Endothelial cell of umbilical vein (primary cell): ENCODE data around the gene TTLL11. TPM values are rescaled to one million over a fixed set of nuclear protein-coding genes. Genes with fewer than 3 reads are reported as not detected.
"Not testable (repeated sequence)": the region's sequence is repeated elsewhere in the genome, so short reads cannot be mapped to it uniquely, and the experiment has no call there.

Experiments used
- BruUV-seq: library from RNA; stranded (reverse); fragments of 400-500 nt; replicated peaks from 2 replicates; lab custom pipeline; 2021; lab: Mats Ljungman, UMichigan
- CTCF ChIA-PET: fragments of 300-600, 350-600 bp; sonication (Branson Sonifier 250); formaldehyde crosslinking; loops from one replicate; lab custom pipeline; 2021; ENCODE audit warnings: antibody characterized with exemption, inconsistent platforms; lab: Charles Lee
- POLR2A ChIA-PET: fragments of 300-600, 350-600 bp; sonication (Branson Sonifier 250); formaldehyde crosslinking; loops from one replicate; lab custom pipeline; 2021; ENCODE audit warnings: antibody characterized with exemption, inconsistent platforms; lab: Charles Lee
- DNase-seq: peaks from one replicate; pipeline ENCODE4 v3.0.0-alpha.2; 2011; ENCODE audit warnings: low read depth, low spot score
- FAIRE-seq: peaks from 2 replicates; lab custom pipeline; 2011; peaks lifted over from hg19 to GRCh38; lab: Jason Lieb, UNC
- H2AFZ ChIP-seq: 2 replicates; pipeline ENCODE4 v1.6.0; 2012; ENCODE audit warnings: low read depth, low read length, control low read depth, inconsistent platforms
- H3K27ac ChIP-seq: 2 replicates; pipeline ENCODE4 v1.5.1; 2011; ENCODE audit warnings: low read depth, mild to moderate bottlenecking, control low read depth, low read length, moderate library complexity; ENCODE audit not compliant: insufficient read depth
- H3K27me3 ChIP-seq, 2 experiments: 2 replicates each; pipeline versions ENCODE4 v1.6.0 to v1.6.1; 2011; ENCODE audit warnings: low read length in 2 of 2, mixed read lengths in 1 of 2; ENCODE audit not compliant: control insufficient read depth in 2 of 2, insufficient read depth in 2 of 2
- H3K36me3 ChIP-seq, 2 experiments: 2 replicates in 1 of 2; 3 replicates in 1 of 2; pipeline ENCODE4 v1.5.1; 2011; ENCODE audit warnings: low read length in 2 of 2, mild to moderate bottlenecking in 1 of 2, moderate library complexity in 1 of 2; ENCODE audit not compliant: control insufficient read depth in 2 of 2, insufficient read depth in 2 of 2; ENCODE audit errors: extremely low read depth in 1 of 2
- H3K4me1 ChIP-seq: 3 replicates; pipeline ENCODE4 v1.5.1; 2011; ENCODE audit warnings: mild to moderate bottlenecking, low read length; ENCODE audit not compliant: control insufficient read depth, insufficient read depth; ENCODE audit errors: extremely low read depth
- H3K4me2 ChIP-seq: 2 replicates; pipeline ENCODE4 v1.6.1; 2011; ENCODE audit warnings: low read length, control low read depth, mixed read lengths; ENCODE audit not compliant: insufficient read depth
- H3K4me3 ChIP-seq, 3 experiments: fragments of 200-600 bp in 1 of 3; sonication (generic), shearing (Covaris generic) in 1 of 3; replicated peaks in 1 of 3; 2 replicates each; pipeline ENCODE4 v1.5.1; 2011 to 2016; ENCODE audit warnings: control low read depth in 3 of 3, low read length in 3 of 3, mild to moderate bottlenecking in 2 of 3, inconsistent platforms in 1 of 3, low read depth in 1 of 3, moderate library complexity in 1 of 3; ENCODE audit not compliant: insufficient read depth in 1 of 3
- H3K79me2 ChIP-seq: 2 replicates; pipeline ENCODE4 v1.6.0; 2012; ENCODE audit warnings: low read length, inconsistent platforms; ENCODE audit not compliant: control insufficient read depth, insufficient read depth
- H3K9ac ChIP-seq: replicated peaks from 2 replicates; pipeline ENCODE3; 2011; ENCODE audit warnings: low read length, control low read depth; ENCODE audit not compliant: insufficient read depth; ENCODE audit errors: extremely low read depth
- H3K9me1 ChIP-seq: replicated peaks from 3 replicates; pipeline ENCODE4 v1.6.0; 2011; ENCODE audit warnings: mild to moderate bottlenecking, low read length; ENCODE audit not compliant: control insufficient read depth, insufficient read depth; ENCODE audit errors: extremely low read depth
- H3K9me3 ChIP-seq: replicated peaks from 2 replicates; pipeline ENCODE4 v1.5.1; 2012; ENCODE audit warnings: low read length, inconsistent platforms; ENCODE audit not compliant: control insufficient read depth, insufficient read depth
- H4K20me1 ChIP-seq: replicated peaks from 2 replicates; pipeline ENCODE3; 2011; ENCODE audit warnings: mild to moderate bottlenecking, low read length; ENCODE audit not compliant: control insufficient read depth, insufficient read depth; ENCODE audit errors: extremely low read depth
- CTCF ChIP-seq, 2 donors: IDR thresholded peaks; 1 replicate in 1 of 2; 2 replicates in 1 of 2; pipeline ENCODE4 v1.5.1; 2011; ENCODE audit warnings: low read length in 2 of 2, mild to moderate bottlenecking in 2 of 2, moderate library complexity in 2 of 2, control low read depth in 1 of 2, inconsistent platforms in 1 of 2, low read depth in 1 of 2; ENCODE audit not compliant: insufficient read depth in 1 of 2; ENCODE audit errors: extremely low read depth in 1 of 2
- EZH2 ChIP-seq: IDR thresholded peaks from 2 replicates; pipeline ENCODE4 v1.6.1; 2012; ENCODE audit warnings: borderline replicate concordance, low read depth, mild to moderate bottlenecking, moderate library complexity, low read length, inconsistent platforms; ENCODE audit not compliant: severe bottlenecking
- FOS ChIP-seq: IDR thresholded peaks from 2 replicates; pipeline ENCODE4 v1.6.1; 2011; ENCODE audit warnings: mild to moderate bottlenecking, low read length, moderate library complexity, borderline replicate concordance; ENCODE audit not compliant: insufficient read depth
- GATA2 ChIP-seq: IDR thresholded peaks from 2 replicates; pipeline ENCODE4 v1.7.0; 2011; ENCODE audit warnings: low read depth, mild to moderate bottlenecking, moderate library complexity, mixed read lengths, low read length; ENCODE audit not compliant: insufficient read length, insufficient read depth
- JUN ChIP-seq: IDR thresholded peaks from 2 replicates; pipeline ENCODE4 v1.6.1; 2011; ENCODE audit warnings: borderline replicate concordance, low read depth; ENCODE audit not compliant: insufficient read length, insufficient read depth
- MYC ChIP-seq: IDR thresholded peaks from one replicate; pipeline ENCODE4 v1.6.1; 2011; ENCODE audit warnings: mild to moderate bottlenecking, low read depth, low read length
- POLR2A ChIP-seq: IDR thresholded peaks from 2 replicates; pipeline ENCODE4 v1.6.1; 2012; ENCODE audit warnings: low read depth, mild to moderate bottlenecking, control low read depth, low read length
- POLR2AphosphoS5 ChIP-seq: IDR thresholded peaks from 2 replicates; pipeline ENCODE4 v1.6.1; 2012; ENCODE audit warnings: low read depth, mild to moderate bottlenecking, control low read depth, low read length, moderate library complexity; ENCODE audit not compliant: insufficient read depth
- dilution Hi-C: fragments of 300-500 bp; cut with MboI; formaldehyde crosslinking; loops from one replicate; pipeline ENCODE4 v1.15.0; 2019; ENCODE audit warnings: low sequenced_read_pairs; ENCODE audit not compliant: extremely low pct_ligation_motif_present
- intact Hi-C: fragments of 100-400 bp; cut with micrococcal nuclease; formaldehyde crosslinking; loops from one replicate; pipeline ENCODE4 v1.10.0; 2022
- polyA plus RNA-seq, 4 experiments: library from polyadenylated mRNA; depleted of rRNA in 3 of 4; stranded (reverse) in 3 of 4; unstranded in 1 of 4; fragments of >200 nt; gene quantifications; 2 replicates each; pipeline versions ENCODE4 v1.2.1 to v1.2.3, GENCODE V29; 2011 to 2012; ENCODE audit warnings: missing spikeins in 1 of 4
- total RNA-seq: library from RNA; stranded (reverse); gene quantifications from 2 replicates; pipeline ENCODE4 v1.2.3, GENCODE V29; 2021
- TF ChIP-seq, protein P1 (sequence below): IDR thresholded peaks from 2 replicates; pipeline ENCODE4 v1.6.1; 2011; ENCODE audit not compliant: insufficient read depth, insufficient read length

The TTLL11 gene
- total and polyA plus RNA-seq, 2 donors (not counting 3 experiments of a cell fraction or from before 2014, with no cell fraction given): 4.9 to 5.1 TPM

DNA sequence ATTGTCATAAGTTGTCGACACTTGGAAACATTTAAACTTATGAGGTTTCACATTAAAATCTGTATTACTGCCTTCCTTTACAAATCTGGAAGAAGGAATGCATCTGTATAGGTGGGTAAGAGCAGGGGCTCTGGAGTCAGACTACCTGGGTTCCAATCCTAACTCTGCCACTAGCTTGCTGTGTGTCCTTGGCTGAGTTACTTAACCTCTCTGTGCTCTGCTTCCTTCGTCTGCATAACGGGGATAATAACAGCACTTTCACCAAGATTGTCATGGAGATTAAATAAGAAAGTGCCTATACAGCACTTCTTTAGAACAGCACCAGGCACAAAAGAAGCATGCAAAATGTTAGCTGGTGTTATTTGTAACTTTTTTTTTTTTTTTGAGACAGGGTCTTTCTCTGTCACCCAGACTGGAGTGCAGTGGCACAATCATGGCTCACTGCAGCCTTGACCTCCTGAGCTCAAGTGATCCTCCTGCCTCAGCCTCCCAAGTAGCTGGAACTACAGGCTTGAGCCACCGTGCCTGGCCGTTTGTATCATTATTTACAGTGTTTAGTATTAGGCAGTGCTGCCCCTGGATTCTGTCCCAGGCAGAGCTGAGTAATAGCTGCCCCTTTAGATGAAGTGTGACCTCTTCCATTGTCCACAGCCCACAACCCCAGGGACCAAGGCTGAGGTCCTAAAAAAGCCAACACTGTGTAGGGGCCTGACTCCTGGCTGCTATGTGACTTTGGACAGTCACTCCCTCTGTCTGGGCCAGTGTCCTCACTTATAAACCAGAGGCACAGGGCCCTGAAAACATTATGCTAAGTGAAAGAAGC lies 25.4 kb upstream of the TTLL11 start:
- no peak for DNase-seq
- no peaks in the 10 kb centered on the region for H3K4me1 ChIP-seq
- no TSS peak for BruUV-seq
- dilution Hi-C loops (loop anchor here (25.0 kb wide), 1 partner anchor 244 kb away; the partner anchor contains the start of gene PTGS1), intact Hi-C loops (no loop called here)
- H3K27ac ChIP-seq: no peak overlapping the region
- no peaks in the 10 kb centered on the region for H3K36me3 ChIP-seq
- H3K79me2 ChIP-seq: no peaks in the 10 kb centered on the region
- no peak for TF ChIP-seq POLR2A
- TF ChIP-seq, protein P1, sequence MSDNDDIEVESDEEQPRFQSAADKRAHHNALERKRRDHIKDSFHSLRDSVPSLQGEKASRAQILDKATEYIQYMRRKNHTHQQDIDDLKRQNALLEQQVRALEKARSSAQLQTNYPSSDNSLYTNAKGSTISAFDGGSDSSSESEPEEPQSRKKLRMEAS: no peak
- TF ChIP-seq EZH2: no peak
- TF ChIP-seq FOS: no peak
- TF ChIP-seq JUN: no peak
- no peak for TF ChIP-seq GATA2
- TF ChIP-seq MYC: no peak
- no peak for TF ChIP-seq POLR2AphosphoS5
- no peak for TF ChIP-seq CTCF (IDR thresholded peaks at IDR 0.05; ENCODE audit: extremely low read depth in 1 of 2, insufficient read depth in 1 of 2, low read depth in 1 of 2, low read length in 2 of 2)
- no peaks in the 10 kb centered on the region for H3K9me3 ChIP-seq
- H3K9me1 ChIP-seq: no peaks in the 10 kb centered on the region
- no peak for FAIRE-seq
- ChIA-PET POLR2A (interaction anchor here (0.6 kb wide), 1 partner anchor 136 kb away, joined by 3 read pairs; no protein-coding TSS in a partner anchor), CTCF (interaction anchor here (9.4 to 14.3 kb wide), 2 partner anchors 21 to 231 kb away, joined by 331 to 576 read pairs; no protein-coding TSS in a partner anchor)
- H3K4me2 ChIP-seq: no peak overlapping the region
- no peak overlapping the region for H2AFZ ChIP-seq
- H3K9ac ChIP-seq: no peak overlapping the region
- H3K27me3 ChIP-seq: peaks cover 0 to 5% of the 10 kb centered on the region in 2 experiments
- no peak overlapping the region for H3K4me3 ChIP-seq
- H4K20me1 ChIP-seq: no peaks in the 10 kb centered on the region

GRCh38 chr9:122117241-122117640 lies 24.1 kb upstream of the TTLL11 start:
- H3K9me3 ChIP-seq, BruUV-seq: not testable (repeated sequence)

More at GRCh38 chr9:122117241-122117640, 24.1 kb upstream of the TTLL11 start:
- POLR2A ChIA-PET, H3K27me3 ChIP-seq, H3K4me1 ChIP-seq, H3K9ac ChIP-seq, H3K9me1 ChIP-seq, H4K20me1 ChIP-seq, H3K4me3 ChIP-seq, FAIRE-seq, H2AFZ ChIP-seq, H3K79me2 ChIP-seq, intact Hi-C loops, DNase-seq, H3K4me2 ChIP-seq, H3K36me3 ChIP-seq, H3K27ac ChIP-seq: not testable (repeated sequence)
- dilution Hi-C loops: loop anchor here (25.0 kb wide), 1 partner anchor 245 kb away; the partner anchor contains the start of gene PTGS1
- CTCF ChIA-PET: interaction anchor here (1.1 to 14.3 kb wide), 4 partner anchors 8 to 232 kb away, joined by 4 to 576 read pairs (median 26); no protein-coding TSS in a partner anchor
